Neuronal stem cell (in vitro differentiated cells): Measurements from ENCODE around the gene NCOR2.
A peak's percentile ranks its signal among the peaks of the same experiment; 100 is the strongest.

Source experiments
- DNase-seq: peaks from one replicate; pipeline ENCODE4 v3.0.0-alpha.2; 2013; ENCODE audit warnings: low spot score
- H2AFZ ChIP-seq: one replicate; pipeline ENCODE4 v1.6.1; 2013; ENCODE audit warnings: mild to moderate bottlenecking, low read length, inconsistent platforms
- H2AK5ac ChIP-seq: 2 replicates; pipeline ENCODE4 v1.6.1; 2013; ENCODE audit warnings: low read depth, mild to moderate bottlenecking, inconsistent platforms, low read length, moderate library complexity, mixed read lengths
- H2BK120ac ChIP-seq: 2 replicates; pipeline ENCODE4 v1.6.1; 2013; ENCODE audit warnings: low read depth, mild to moderate bottlenecking, inconsistent platforms, low read length, moderate library complexity, mixed read lengths
- H2BK12ac ChIP-seq: one replicate; pipeline ENCODE4 v1.6.1; 2013; ENCODE audit warnings: low read length, inconsistent platforms
- H2BK15ac ChIP-seq: 2 replicates; pipeline ENCODE4 v1.6.1; 2013; ENCODE audit warnings: mild to moderate bottlenecking, low read length, inconsistent platforms, mixed read lengths
- H2BK5ac ChIP-seq: one replicate; pipeline ENCODE4 v1.6.1; 2013; ENCODE audit warnings: inconsistent platforms, mild to moderate bottlenecking, low read length, moderate library complexity
- H3K14ac ChIP-seq: one replicate; pipeline ENCODE4 v1.6.1; 2013; ENCODE audit warnings: low read length, inconsistent platforms
- H3K18ac ChIP-seq: 2 replicates; pipeline ENCODE4 v1.6.1; 2013; ENCODE audit warnings: low read length, inconsistent platforms
- H3K23ac ChIP-seq: 2 replicates; pipeline ENCODE4 v1.6.1; 2013; ENCODE audit warnings: low read depth, mild to moderate bottlenecking, mixed read lengths, low read length, inconsistent platforms; ENCODE audit not compliant: poor library complexity
- H3K27ac ChIP-seq: replicated peaks from 3 replicates; pipeline ENCODE4 v1.5.1; 2013; ENCODE audit warnings: low read length, inconsistent platforms
- H3K27me3 ChIP-seq, 3 experiments: 2 replicates each; pipeline ENCODE4 v1.6.1; 2013; ENCODE audit warnings: low read length in 3 of 3, mild to moderate bottlenecking in 2 of 3, inconsistent platforms in 1 of 3, low read depth in 1 of 3, mixed read lengths in 1 of 3, moderate library complexity in 1 of 3; ENCODE audit not compliant: control insufficient read depth in 3 of 3, insufficient read depth in 3 of 3
- H3K36me3 ChIP-seq, 2 donors: replicated peaks in 1 of 2; 2 replicates each; pipeline ENCODE4 v1.6.1; 2013; ENCODE audit warnings: low read length in 2 of 2; ENCODE audit not compliant: control insufficient read depth in 2 of 2, insufficient read depth in 2 of 2
- H3K4ac ChIP-seq: 2 replicates; pipeline ENCODE4 v1.6.1; 2013; ENCODE audit warnings: inconsistent platforms, mild to moderate bottlenecking, low read length, moderate library complexity
- H3K4me1 ChIP-seq, 2 donors: 1 replicate in 1 of 2; 2 replicates in 1 of 2; pipeline ENCODE4 v1.6.1; 2013; ENCODE audit warnings: low read length in 2 of 2, low read depth in 1 of 2; ENCODE audit not compliant: control insufficient read depth in 2 of 2, insufficient read depth in 1 of 2
- H3K4me2 ChIP-seq: one replicate; pipeline ENCODE4 v1.6.1; 2013; ENCODE audit warnings: mild to moderate bottlenecking, low read length, inconsistent platforms; ENCODE audit not compliant: insufficient read depth, poor library complexity, severe bottlenecking
- H3K4me3 ChIP-seq, 2 donors: 2 replicates each; pipeline ENCODE4 v1.5.1; 2013; ENCODE audit warnings: low read length in 2 of 2, mild to moderate bottlenecking in 2 of 2, inconsistent platforms in 1 of 2, moderate library complexity in 1 of 2
- H3K79me1 ChIP-seq: one replicate; pipeline ENCODE4 v1.6.1; 2013; ENCODE audit warnings: low read depth, mild to moderate bottlenecking, inconsistent platforms, low read length, moderate library complexity
- H3K9ac ChIP-seq: one replicate; pipeline ENCODE4 v1.6.1; 2013; ENCODE audit warnings: mild to moderate bottlenecking, low read depth, low read length, inconsistent platforms; ENCODE audit not compliant: poor library complexity
- H3K9me3 ChIP-seq, 2 donors: replicated peaks in 1 of 2; 2 replicates each; pipeline versions ENCODE3 to v1.6.1; 2013; ENCODE audit warnings: low read length in 2 of 2, mild to moderate bottlenecking in 2 of 2, inconsistent platforms in 1 of 2, low read depth in 1 of 2, mixed read lengths in 1 of 2, moderate library complexity in 1 of 2; ENCODE audit not compliant: control insufficient read depth in 2 of 2, insufficient read depth in 1 of 2
- H4K8ac ChIP-seq: one replicate; pipeline ENCODE4 v1.6.1; 2013; ENCODE audit warnings: low read depth, mild to moderate bottlenecking, inconsistent platforms, low read length, moderate library complexity
- H4K91ac ChIP-seq: one replicate; pipeline ENCODE4 v1.6.1; 2013; ENCODE audit warnings: low read length, low read depth, mild to moderate bottlenecking, inconsistent platforms; ENCODE audit not compliant: poor library complexity
- WGBS, 2 donors: extraction: QIAGEN DNeasy Blood & Tissue Kit; methylation state at CpG; one replicate each; pipeline ENCODE4 v1.1.7; 2013; ENCODE audit warnings: missing lambda C conversion rate in 2 of 2, mixed read lengths in 1 of 2; ENCODE audit not compliant: insufficient read length in 2 of 2, insufficient replicate concordance in 1 of 2; ENCODE audit errors: extremely low coverage in 2 of 2; 5-methylcytosine and 5-hydroxymethylcytosine counted together

NCOR2 gene

GRCh38 chr12:124534776-124535740 lies 32.4 kb downstream of the NCOR2 start:
- Histone ChIP-seq H3K9me3 (no peaks in the 10 kb centered on the region), H3K27ac (no peak overlapping the region)

GRCh38 chr12:124533456-124533855 lies 34.0 kb downstream of the NCOR2 start:
- Histone ChIP-seq H3K27me3 (no peaks in the 10 kb centered on the region), H3K23ac (no peak overlapping the region), H2AFZ (no peak overlapping the region), H3K18ac (peak overlapping the region; percentile 74), H3K9me3 (peaks cover 2 to 6% of the 10 kb centered on the region in 2 donors), H3K27ac (peak overlapping the region; percentile 48), H3K4me3 (no peak overlapping the region), H2BK15ac (no peak overlapping the region), H4K91ac (no peak overlapping the region), H3K4me1 (peaks cover 22 to 24% of the 10 kb centered on the region in 2 donors), H2BK5ac (peak overlapping the region; percentile 84), H3K36me3 (peaks cover 4% of the 10 kb centered on the region in 2 donors), H3K14ac (no peak overlapping the region), H3K79me1 (peaks cover 16% of the 10 kb centered on the region), H2BK120ac (peak overlapping the region; percentile 72), H2BK12ac (no peak overlapping the region), H4K8ac (no peak overlapping the region), H3K4me2 (no peak overlapping the region), H3K9ac (no peak overlapping the region), H2AK5ac (peak overlapping the region; percentile 88), H3K4ac (no peak overlapping the region)
- WGBS, 2 donors: no CpG with 5 or more reads among the region's 13 CpGs
- no peak for DNase-seq

More at GRCh38 chr12:124534776-124535740, 32.4 kb downstream of the NCOR2 start:
- Histone ChIP-seq H3K4me1 (peaks cover 29 to 33% of the 10 kb centered on the region in 2 donors), H3K27me3 (no peaks in the 10 kb centered on the region), H3K23ac (no peak overlapping the region), H3K36me3 (peaks cover 2 to 4% of the 10 kb centered on the region in 2 donors), H3K9ac (no peak overlapping the region), H3K14ac (no peak overlapping the region), H4K8ac (no peak overlapping the region), H2AK5ac (no peak overlapping the region), H3K4me3 (no peak overlapping the region), H3K4me2 (no peak overlapping the region), H3K79me1 (peaks cover 30% of the 10 kb centered on the region), H3K4ac (no peak overlapping the region), H2BK120ac (no peak overlapping the region), H4K91ac (no peak overlapping the region), H3K18ac (no peak overlapping the region), H2BK5ac (no peak overlapping the region), H2AFZ (no peak overlapping the region), H2BK15ac (no peak overlapping the region), H2BK12ac (no peak overlapping the region)
- no peak for DNase-seq
- no CpG with 5 or more reads among the region's 24 CpGs for WGBS, 2 donors

- Histone ChIP-seq H2AK5ac (peak overlapping the region; percentile 88), H3K27ac (peak overlapping the region; percentile 48)
- DNase-seq: no peak
Measured at GRCh38 chr12:124532967-124533366, 34.4 kb downstream of the NCOR2 start.

GRCh38 chr12:124532331-124532750 lies 35.1 kb downstream of the NCOR2 start:
- Histone ChIP-seq H2BK5ac (peak overlapping the region; percentile 76), H3K9ac (no peak overlapping the region), H3K4ac (no peak overlapping the region), H3K18ac (peak overlapping the region; percentile 84), H2BK120ac (peak overlapping the region; percentile 68), H3K9me3 (peaks cover 2 to 6% of the 10 kb centered on the region in 2 donors), H3K4me1 (peaks cover 24 to 26% of the 10 kb centered on the region in 2 donors), H3K27me3 (peaks cover 0 to 2% (median 0%) of the 10 kb centered on the region in 3 experiments), H4K8ac (no peak overlapping the region), H2AFZ (no peak overlapping the region), H4K91ac (no peak overlapping the region), H3K4me3 (no peak overlapping the region), H3K14ac (no peak overlapping the region), H3K79me1 (peaks cover 9% of the 10 kb centered on the region), H3K4me2 (no peak overlapping the region), H2BK15ac (peak overlapping the region; percentile 94), H3K23ac (peak overlapping the region; percentile 52), H3K36me3 (peaks cover 4% of the 10 kb centered on the region in 2 donors), H2AK5ac (peak overlapping the region; percentile 32), H2BK12ac (peak overlapping the region; percentile 30), H3K27ac (peak overlapping the region; percentile 73)
- DNase-seq: no peak
- no CpG with 5 or more reads among the region's 14 CpGs for whole genome bisulfite sequencing, 2 donors

More at GRCh38 chr12:124532967-124533366, 34.4 kb downstream of the NCOR2 start:
- Histone ChIP-seq H2BK12ac (no peak overlapping the region), H3K23ac (no peak overlapping the region), H4K8ac (no peak overlapping the region), H3K9ac (no peak overlapping the region), H3K4ac (no peak overlapping the region), H3K36me3 (peaks cover 4% of the 10 kb centered on the region in 2 donors), H3K4me1 (peaks cover 23 to 24% of the 10 kb centered on the region in 2 donors), H2BK120ac (peak overlapping the region; percentile 72), H2BK5ac (peak overlapping the region; percentile 84), H3K27me3 (no peaks in the 10 kb centered on the region), H3K9me3 (peaks cover 2 to 6% of the 10 kb centered on the region in 2 donors), H2AFZ (no peak overlapping the region), H3K4me3 (no peak overlapping the region), H3K14ac (no peak overlapping the region), H3K79me1 (peaks cover 12% of the 10 kb centered on the region), H3K18ac (peak overlapping the region; percentile 74), H2BK15ac (no peak overlapping the region), H3K4me2 (no peak overlapping the region), H4K91ac (no peak overlapping the region)
- WGBS, 2 donors: 100% methylated on average over 1 of the region's 5 CpGs; no CpG with 5 or more reads in 1 of the 2 donors
